Measurements from ENCODE around the gene LITAF.
A peak's percentile ranks its signal among the peaks of the same experiment; 100 is the strongest.
"Not testable (repeated sequence)": the region's sequence is repeated elsewhere in the genome, so short reads cannot be mapped to it uniquely, and the experiment has no call there.

Gene LITAF

DNA sequence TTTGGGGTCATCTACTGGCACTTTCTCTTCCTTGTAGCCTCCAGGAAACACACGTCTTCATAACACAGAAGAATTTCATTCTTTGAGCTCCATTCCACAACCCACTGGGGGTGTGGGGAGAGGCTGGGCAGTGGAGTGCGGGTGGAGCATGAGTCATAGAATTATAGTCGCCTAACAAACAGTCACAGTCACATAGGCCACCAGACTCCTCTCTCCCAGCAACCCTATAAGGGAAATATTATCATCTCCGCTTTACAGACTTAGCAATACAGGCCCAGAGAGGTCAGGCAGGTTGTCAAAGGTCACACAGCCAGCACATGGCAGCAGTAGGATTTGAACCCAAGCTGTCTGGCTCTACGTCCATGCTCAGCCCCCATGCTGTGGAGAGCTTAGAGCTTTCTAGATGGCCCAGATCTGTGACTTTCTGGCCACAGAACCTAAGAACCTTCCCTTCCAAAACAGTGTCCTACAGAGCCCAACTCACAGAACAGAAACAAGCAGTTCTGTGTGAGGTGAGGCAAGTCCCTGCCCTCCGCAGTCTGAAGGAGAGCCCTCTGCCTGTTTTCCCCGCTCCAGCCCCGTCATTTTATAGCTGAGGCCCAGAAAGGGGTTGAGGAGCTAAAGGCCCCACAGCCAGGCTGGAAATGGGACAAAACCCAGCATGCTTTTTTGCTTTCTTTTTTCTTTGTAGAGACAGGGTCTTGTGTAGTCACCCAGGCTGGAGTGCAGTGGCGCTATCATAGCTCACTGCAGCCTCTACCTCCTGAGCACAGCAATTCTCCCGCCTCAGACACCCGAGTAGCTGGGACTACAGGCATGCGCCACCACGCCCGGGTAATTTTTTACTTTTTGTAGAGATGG lies 10.7 kb upstream of the LITAF start:
- no peak for DNase-seq

DNA sequence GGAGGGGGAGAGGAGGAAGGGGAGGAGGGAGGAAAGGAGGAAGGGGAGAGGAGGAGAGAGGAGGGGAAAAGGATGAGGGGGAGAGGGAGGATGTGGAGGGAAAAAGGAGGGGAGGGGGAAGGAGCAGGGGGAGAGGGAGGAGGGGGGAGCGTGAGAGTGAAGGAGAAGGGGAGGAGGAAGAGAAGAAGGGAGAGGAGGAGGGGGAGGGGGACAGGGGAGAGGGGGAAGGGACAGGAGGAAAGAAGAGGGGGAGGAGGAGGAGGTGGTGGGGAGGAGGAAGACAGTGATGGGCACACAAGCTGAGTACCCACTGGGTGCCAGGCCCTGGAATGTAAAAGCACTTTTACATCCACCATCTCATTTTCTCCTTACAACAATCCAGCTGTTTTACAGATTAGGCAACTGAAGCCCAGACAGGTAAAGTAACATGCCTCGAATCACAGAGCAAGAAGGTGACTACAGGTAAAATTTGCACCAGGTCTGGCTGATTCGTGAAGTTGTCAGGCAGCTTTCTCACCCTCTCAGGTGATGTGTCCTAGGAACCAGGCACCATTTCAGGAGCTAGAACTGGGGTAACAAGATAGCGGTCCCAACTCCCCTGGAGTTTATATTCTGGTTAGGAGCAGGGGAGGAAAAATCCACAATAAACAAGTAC lies 10.0 kb upstream of the LITAF start:
- no peak for DNase-seq

DNA sequence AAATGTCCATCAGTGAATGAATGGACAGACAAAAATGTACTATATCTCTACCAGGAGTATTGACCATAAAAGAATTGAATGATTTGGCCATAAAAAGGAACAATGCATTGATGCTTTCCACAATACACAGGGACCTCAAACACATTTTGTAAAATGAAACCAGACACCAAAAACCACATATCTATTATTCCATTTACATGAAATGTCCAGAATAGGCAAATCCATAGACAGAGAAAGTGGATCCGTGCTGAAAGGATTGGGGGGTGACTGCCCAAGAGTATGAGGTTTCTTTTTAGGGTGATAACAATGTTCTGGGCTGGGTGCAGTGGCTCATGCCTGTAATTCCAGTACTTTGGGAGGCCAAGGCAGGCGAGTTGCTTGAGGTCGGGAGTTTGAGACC lies 6.9 kb upstream of the LITAF start:
- no peak for DNase-seq

DNA sequence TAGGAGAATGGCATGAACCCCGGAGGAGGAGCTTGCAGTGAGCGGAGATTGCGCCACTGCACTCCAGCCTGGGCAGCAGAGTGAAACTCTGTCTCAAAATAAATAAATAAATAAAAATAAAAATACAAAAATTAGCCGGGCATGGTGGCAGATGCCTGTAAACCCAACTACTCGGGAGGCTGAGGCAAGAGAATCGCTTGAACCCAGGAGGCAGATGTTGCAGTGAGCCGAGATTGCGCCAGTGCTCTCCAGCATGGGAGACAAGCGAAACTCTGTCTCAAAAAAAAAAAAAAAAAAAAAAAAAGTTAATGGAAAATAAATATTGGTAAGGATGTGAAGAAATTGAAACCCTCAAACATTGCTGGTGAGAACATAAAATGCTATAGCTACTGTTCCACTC lies 6.4 kb upstream of the LITAF start:
- DNase-seq: not testable (repeated sequence)

DNA sequence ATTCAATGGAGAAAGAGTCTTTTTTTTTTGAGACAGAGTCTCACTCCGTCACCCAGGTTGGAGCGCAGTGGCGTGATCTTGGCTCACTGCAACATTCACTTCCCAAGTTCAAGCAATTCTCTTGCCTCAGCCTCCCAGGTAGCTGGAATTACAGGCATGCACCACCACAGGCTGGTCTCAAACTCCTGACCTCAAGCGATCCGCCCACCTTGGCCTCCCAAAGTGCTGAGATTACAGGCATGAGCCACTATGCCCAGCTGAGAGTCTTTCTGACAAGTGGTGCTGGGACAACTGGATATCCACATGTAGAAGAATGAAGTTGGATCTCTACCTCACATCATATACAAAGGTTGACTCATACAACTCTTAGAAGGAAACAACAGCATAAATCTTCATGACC lies 4.9 kb upstream of the LITAF start:
- DNase-seq: not testable (repeated sequence)

DNA sequence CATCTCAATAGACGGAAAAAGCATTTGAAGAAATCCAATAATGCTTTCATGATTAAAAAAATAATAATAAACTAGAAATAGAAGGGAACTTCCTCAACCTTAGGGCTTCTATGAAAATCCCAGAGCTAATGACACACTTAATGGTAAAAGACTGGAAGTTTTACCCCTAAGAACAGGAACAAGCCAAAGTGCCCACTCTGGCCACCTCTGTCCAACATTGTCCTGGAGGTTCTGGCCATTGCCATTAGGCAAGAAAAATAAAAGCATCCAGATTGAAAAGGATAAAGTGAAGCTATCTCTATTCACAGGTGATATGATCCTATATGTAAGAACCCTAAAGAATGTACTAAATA lies 2.5 kb upstream of the LITAF start:
- no peak for DNase-seq

DNA sequence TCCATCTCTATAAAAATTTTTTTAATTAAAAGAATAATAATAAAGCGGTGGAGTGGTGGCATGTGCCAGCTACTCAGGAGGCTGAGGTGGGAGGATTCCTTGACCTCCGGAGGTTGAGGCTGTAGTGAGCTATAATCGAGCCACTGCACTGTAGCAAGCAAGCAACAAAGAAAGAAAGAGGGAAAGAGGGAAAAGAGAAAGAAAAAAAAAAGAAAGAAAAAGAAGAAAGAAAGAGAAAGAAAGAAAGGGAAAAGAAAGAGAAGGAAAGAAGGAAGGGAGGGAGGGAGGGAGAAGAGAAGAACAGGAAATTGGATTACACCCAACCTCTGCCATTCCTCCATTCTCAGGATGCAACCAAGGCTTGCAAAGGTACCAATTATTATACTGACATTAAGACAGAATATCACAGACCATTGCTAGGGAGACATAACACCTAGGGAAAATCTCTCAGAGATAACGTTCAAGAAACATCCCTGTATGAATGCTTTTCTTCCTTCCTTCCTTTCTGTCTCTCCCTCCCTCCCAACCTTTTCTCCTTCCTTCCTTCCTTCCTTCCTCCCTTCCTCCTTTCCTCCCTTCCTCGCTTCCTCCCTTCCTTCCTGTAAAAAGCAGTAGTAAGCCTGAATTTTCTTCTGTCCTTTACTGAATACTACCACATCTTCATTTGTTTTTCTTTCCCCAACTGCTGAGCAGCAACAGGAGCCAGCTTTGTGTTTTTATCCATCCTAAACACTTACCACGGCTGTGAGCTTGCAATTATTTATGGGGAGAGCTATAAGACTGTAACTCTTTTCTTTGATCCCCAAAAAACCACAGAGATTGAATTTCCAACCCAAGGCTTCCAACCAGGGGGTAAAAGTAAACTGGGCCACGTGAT lies 1.8 kb upstream of the LITAF start:
- no peak for DNase-seq

DNA sequence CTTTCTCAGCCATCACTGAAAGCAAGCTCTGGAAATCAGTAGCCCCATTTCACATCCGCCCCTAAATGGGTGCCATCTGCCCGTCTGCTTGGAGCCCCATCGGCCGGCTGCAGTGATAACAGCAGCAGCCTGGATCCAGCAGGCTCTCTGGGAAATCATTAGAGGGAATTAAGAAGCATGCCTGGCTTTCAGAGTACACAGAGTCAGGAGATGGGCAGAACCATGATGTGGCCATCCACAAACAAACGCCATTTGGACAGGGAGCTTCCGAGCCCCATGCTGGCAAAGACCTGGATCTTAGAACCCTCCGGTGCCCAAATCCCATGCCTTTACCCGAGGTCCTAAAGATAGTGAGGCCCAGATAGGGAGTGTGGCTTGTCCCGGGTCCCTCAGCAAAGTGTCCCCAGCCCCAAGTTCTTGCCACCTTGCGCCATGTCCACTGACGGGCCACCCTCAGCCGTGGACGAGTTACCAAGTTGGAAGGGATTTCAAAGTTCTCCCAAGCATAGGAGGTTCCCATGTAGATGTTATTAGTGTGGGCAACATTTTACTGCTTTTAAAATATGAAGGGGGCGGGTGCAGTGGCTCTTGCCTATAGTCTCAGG lies 1.0 kb upstream of the LITAF start:
- peak; percentile 18 for DNase-seq

DNA sequence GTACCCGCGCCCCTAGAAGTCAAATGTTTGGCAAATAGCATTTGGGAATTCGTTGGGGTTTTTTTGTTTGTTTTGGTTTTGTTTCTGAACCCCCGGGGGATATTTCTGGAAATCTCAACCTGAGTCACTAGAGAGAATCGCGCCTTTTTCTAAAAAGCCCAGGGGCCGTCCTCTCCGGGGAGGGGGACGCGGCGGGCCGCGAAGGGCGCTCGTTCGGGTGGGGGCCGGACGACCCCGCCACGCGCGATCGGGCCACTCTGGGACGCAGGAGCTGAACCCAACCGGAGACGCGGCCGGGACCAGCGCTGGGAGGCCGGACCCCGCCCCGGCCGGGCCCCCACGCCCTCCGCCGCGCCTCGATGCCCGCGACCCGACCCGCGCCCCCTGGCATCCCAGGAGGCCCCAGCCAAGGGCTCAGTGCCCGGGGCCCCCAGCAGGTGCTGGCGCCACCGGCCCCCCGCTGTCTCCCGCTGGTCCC lies 302 bp downstream of the LITAF start:
- DNase-seq: no peak

DNA sequence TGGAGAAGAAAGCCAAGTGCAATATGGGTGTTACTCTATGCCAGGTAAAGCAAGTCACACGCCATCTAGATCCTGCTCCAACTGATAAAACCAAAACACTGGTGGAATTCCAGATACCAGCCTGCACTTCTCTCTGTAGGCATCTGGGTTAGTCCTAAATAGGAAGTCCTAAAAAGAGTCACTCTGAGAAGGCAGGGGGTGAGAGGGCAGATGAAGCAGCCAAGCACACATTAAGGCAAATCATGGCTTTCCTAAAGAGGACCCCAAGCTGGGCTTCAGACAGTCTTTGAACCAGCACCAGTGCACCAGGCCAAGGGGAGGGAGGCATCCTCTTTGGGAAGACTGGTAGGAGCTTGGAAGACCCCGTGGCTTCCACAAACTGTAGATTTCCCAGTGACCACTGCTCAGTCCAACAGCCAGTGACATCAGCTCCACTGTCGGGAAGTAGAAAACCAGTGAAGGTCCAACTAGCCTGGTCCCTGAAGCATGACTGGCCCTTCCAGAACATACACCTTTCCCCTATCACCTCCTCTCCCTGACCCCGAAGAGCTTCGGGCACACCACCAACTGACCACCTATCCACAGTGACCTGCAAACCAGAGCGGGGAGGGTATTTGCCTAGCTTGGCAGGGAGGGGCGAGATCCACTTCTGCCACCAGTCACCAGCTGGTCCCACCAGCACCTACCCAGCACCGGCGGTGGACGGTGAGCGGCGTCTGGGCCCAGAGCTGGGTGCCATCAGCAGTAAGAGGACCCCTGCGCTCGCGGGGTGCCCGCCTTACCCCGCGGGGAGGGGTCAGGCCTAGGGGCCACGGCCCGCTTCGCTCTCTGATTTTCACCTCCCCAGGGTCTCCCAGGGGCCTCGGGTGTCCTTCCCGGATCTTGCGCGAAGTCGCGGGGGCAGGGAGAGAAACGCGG lies 1.0 kb downstream of the LITAF start:
- DNase-seq: no peak

DNA sequence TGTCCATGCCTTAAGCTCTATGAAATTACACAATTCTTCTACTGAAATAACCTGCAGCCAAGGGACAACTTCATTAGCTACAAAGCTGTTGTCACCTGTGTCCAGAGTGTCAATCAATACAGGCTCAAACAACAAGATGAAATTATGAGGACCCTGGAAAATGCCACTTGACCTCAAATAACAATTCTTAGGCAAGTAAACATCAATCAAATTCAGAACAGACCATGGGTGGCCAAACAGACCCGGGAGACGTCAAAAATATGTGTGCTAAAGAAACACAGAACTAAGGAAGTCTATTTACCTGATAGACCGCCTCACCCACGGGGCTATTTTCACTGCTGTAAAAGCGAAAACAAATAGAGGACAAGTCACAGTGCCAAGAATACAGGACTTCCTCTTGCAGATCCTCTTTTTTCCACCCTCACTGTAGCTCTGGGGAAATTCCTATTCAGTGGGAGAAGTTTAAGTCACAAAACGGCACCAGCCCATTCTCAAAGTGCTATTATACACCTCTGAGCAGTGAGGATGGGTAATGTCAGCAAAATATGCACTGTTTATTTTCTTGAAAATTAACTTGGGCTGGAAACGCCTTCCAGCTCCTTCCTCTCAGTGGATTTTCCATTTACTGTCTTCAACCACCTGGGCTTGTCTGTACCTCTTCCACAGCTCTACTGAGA lies 2.7 kb downstream of the LITAF start:
- no peak for DNase-seq

DNA sequence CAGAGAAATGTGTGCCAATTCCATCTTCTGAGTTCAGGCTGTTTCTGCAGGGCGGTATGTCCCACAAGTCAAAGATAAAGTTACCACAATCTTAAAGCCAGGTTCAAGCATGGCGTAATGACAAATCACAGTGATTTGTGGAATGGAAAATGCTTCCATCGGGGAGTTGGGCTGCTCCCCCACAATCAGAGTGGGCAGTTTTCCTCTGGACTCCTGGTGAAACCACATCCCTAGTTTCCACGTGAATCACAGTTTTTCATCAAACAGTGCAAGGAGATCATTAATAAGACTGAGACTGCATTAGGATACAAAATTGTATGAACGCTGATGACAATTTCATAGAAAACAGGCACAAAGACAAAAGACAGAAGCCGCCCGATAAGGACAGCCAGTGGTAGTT lies 3.6 kb downstream of the LITAF start:
- no peak for DNase-seq

DNA sequence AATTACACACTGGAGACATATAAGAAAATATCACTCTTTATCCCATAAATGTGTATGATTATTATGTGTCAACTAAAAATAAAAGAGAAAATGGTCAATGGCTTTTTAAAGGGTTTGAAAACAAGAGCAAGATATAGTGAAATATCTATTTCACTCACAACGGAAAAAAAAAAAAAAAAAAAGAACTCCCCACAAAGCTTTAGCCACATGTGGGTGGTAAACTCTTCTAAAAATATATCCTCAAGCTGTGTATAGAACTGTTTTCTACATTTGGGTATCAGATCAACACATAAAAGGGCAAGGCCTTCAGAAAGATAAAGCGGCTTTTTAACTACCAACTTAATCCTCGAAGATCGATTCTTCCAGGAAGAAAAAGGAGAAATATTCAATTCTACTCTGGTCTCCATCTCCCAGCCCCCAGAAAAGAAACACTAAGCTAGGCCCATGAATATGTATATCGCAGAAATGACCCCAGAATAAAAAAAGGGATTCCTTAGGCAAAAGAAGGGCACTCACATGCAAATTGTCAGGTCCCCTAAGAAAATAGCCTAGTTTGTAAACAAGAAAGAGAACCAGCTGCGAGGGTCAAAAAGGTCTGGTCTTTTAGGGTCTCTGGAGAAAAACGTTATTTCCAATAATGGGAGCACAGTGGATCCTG lies 4.4 kb downstream of the LITAF start:
- no peak for DNase-seq

DNA sequence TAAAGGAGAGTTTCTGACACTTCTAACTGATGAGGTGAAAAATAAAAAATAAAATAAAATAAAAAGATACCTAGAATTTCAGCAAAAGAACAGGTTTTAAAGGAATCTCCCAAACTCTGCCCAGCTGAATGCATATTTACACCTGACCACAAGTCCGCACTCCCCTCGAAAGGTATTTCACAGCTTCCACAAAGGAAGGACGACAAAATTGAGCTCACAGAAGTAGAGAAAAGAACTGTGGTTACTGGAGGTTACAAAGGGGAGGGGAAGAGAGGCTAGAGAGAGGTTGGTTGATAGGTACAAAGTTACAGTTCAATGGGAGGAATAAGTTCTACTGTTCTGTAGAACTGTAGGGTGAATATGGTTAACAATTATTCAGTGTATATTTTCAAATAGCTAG lies 5.0 kb downstream of the LITAF start:
- no peak for DNase-seq

DNA sequence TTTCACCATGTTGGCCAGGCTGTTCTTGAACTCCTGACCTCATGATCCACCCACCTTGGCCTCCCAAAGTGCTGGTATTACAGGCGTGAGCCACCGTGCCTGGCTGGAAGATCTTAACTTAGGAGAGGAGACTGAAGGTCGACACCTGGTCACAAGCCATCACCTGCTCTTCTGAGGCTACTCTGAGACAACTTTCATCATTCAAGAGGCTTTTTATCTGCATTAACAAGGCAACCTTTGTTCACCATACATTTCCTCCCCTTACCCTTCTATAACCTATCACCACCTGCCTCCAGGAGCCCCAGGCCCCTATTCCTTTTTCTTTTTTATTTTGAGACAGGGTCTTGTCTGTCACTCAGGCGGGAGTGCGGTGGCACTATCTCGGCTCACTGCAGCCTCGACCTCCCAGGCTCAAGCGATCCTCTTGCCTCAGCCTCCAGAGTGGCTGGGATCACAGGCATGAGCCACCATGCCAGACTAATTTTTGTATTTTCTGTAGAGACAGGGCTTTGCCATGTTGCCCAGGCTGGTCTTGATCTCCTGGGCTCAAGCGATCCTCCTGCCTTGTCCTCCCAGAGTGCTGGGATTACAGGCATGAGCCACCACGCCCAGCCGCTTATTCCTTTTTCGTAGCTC lies 6.2 kb downstream of the LITAF start:
- no peak for DNase-seq

DNA sequence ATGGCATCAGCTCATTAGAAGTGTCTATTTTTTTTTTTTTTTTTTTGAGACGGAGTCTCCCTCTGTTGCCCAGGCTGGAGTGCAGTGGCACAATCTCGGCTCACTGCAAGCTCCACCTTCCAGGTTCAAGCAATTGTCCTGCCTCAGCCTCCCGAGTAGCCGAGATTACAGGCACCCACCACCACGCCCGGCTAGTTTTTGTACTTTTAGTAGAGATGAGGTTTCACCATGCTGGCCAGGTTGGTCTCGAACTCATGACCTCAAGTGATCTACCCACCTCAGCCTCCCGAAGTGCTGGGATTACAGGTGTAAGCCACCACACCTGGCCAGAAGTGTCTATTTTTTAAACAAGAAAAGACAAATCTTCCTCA lies 9.4 kb downstream of the LITAF start:
- DNase-seq: not testable (repeated sequence)

DNA sequence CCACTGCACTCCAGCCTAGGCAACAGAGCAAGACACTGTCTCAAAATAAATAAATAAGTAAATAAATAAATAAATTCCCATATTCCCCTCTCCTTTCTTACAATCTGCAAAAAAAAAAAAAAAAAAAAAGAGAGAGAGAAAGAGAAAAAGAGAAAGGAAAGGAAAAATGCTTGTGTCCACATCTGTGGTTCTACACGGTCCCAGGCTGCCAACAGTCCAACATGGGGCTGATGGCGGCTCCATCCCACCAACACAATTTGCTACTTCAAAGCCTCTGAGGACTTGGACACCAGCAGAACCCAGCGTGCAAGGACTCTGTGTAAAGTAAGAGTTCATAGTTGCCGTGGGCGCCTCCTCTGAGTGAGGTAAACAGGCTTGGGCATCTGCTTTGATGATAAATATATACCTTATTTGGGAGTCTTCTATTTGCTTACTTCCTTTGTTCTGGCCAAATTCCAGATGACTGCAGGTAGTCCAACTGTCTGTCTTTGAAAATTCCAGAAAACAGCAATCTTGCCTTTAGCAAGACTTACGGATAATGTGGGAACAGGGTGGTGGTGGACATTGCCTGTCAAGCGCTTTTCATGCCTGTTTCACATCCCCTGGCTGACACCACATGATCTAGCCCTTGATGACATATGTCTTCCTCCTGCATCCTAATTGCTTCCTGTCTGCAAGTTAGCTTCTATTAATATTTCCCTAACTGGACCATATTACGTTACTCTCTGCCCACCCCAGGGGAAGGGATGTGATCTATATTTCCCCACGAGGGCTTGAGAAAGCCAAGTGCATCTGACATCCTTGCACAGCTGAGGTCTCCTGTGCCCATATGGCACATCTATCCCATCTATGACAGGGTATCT lies 10.1 kb downstream of the LITAF start:
- peak; percentile 62 for DNase-seq

DNA sequence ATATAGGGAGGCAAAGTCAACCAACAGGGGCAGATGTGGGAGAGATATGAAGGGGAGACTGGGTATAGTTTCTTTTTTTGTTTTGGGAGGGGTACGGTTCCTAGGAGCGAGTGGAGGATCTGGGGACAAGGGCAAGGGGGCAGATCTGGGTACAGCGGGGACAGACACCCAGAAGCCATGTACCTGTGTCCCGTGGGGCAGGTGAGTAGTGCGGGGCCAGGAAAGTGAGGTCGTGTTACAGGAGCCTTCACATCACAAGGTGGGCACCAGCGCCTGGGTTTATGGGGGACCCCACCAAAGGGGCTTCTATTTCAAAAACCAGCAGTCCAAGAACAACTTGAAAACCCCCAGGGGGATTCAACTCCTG lies 11.5 kb downstream of the LITAF start:
- DNase-seq: no peak

DNA sequence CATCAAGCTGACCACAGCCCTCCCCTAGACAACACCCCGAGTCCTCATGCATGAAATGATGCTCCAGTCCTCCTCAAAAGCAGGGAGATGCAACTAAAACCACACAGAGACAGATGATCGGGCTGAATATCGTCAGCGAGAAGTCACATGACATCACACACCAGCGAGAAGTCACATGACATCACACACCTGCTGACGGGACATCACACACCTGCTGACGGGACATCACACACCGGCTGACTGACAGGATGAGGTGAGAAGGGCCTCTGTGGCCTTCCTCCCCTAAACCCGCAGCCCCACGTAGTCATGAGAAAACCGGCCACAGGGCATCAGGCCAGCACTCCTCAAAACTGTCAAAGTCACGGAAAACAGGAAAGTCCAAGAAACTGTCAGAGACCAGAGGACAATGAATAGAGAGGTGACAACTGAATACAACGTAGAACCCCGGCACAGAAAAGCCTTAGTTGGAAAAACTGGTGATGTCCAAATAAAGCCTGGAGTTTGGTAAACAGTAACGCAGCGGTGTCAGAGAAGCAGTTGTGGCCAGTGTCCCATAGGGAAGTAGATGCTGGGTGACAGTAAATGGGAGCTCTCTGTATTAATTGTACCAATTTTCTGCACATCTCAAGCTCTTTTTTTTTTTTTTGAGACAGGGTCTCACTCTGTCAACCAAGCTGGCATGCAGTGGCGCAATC lies 14.3 kb downstream of the LITAF start:
- no peak for DNase-seq
